H9 (cell line): ENCODE measurements around the gene ABCB6. TPM values are rescaled to one million over a fixed set of nuclear protein-coding genes. Genes with fewer than 3 reads are reported as not detected.

Source experiments
- DNase-seq: peaks from one replicate; pipeline ENCODE4 v3.0.0-alpha.2; 2017
- H2AFZ ChIP-seq: one replicate; pipeline ENCODE4 v1.6.1; 2013; ENCODE audit warnings: mild to moderate bottlenecking, low read length, control low read depth, moderate library complexity
- H2AK5ac ChIP-seq: 2 replicates; pipeline ENCODE4 v1.6.1; 2013; ENCODE audit warnings: low read length, control low read depth, mixed read lengths; ENCODE audit not compliant: insufficient read length
- H2BK120ac ChIP-seq: one replicate; pipeline ENCODE4 v1.6.1; 2013; ENCODE audit warnings: low read depth, mild to moderate bottlenecking, low read length, control low read depth, inconsistent platforms; ENCODE audit not compliant: poor library complexity, severe bottlenecking
- H2BK12ac ChIP-seq: 2 replicates; pipeline ENCODE4 v1.6.1; 2013; ENCODE audit warnings: low read length, control low read depth, mixed read lengths, low read depth; ENCODE audit not compliant: insufficient read length
- H2BK15ac ChIP-seq: 2 replicates; pipeline ENCODE4 v1.6.1; 2013; ENCODE audit warnings: low read depth, low read length, control low read depth
- H2BK20ac ChIP-seq: one replicate; pipeline ENCODE4 v1.6.1; 2013; ENCODE audit warnings: low read depth, mild to moderate bottlenecking, low read length, control low read depth, inconsistent platforms; ENCODE audit not compliant: poor library complexity, severe bottlenecking
- H2BK5ac ChIP-seq: 2 replicates; pipeline ENCODE4 v1.6.1; 2013; ENCODE audit warnings: low read length, control low read depth, mixed read lengths; ENCODE audit not compliant: insufficient read length
- H3K14ac ChIP-seq: 2 replicates; pipeline ENCODE4 v1.6.1; 2013; ENCODE audit warnings: low read length, control low read depth; ENCODE audit not compliant: insufficient read depth
- H3K18ac ChIP-seq: 2 replicates; pipeline ENCODE4 v1.6.1; 2013; ENCODE audit warnings: low read depth, mild to moderate bottlenecking, mixed read lengths, low read length, control low read depth; ENCODE audit not compliant: insufficient read length
- H3K23ac ChIP-seq: 2 replicates; pipeline ENCODE4 v1.6.1; 2013; ENCODE audit warnings: low read length, control low read depth, mixed read lengths, low read depth; ENCODE audit not compliant: insufficient read length
- H3K23me2 ChIP-seq: 2 replicates; pipeline ENCODE4 v1.6.1; 2013; ENCODE audit warnings: low read depth, mild to moderate bottlenecking, mixed read lengths, low read length, control low read depth; ENCODE audit not compliant: insufficient read length, poor library complexity, severe bottlenecking
- H3K27ac ChIP-seq: 2 replicates; pipeline ENCODE4 v1.5.1; 2013; ENCODE audit warnings: low read length, control low read depth, mixed read lengths, low read depth; ENCODE audit not compliant: insufficient read length
- H3K27me3 ChIP-seq: 2 replicates; pipeline ENCODE4 v1.6.1; 2013; ENCODE audit warnings: low read length, control low read depth, inconsistent platforms; ENCODE audit not compliant: insufficient read depth
- H3K4ac ChIP-seq: 2 replicates; pipeline ENCODE4 v1.6.1; 2013; ENCODE audit warnings: low read depth, mild to moderate bottlenecking, control low read depth, inconsistent platforms, low read length, moderate library complexity
- H3K4me1 ChIP-seq: 2 replicates; pipeline ENCODE4 v1.6.1; 2013; ENCODE audit warnings: low read length, control low read depth, inconsistent platforms; ENCODE audit not compliant: insufficient read depth
- H3K4me2 ChIP-seq: 2 replicates; pipeline ENCODE4 v1.6.1; 2013; ENCODE audit warnings: low read length, control low read depth, mixed read lengths; ENCODE audit not compliant: insufficient read length, insufficient read depth
- H3K56ac ChIP-seq: 2 replicates; pipeline ENCODE4 v1.6.1; 2013; ENCODE audit warnings: low read depth, mild to moderate bottlenecking, mixed read lengths, low read length, control low read depth; ENCODE audit not compliant: insufficient read length
- H3K79me1 ChIP-seq: 2 replicates; pipeline ENCODE4 v1.6.1; 2013; ENCODE audit warnings: low read depth, mild to moderate bottlenecking, moderate library complexity, low read length, control low read depth, inconsistent platforms; ENCODE audit not compliant: insufficient read depth, poor library complexity, severe bottlenecking
- H3K79me2 ChIP-seq: 2 replicates; pipeline ENCODE4 v1.6.1; 2013; ENCODE audit warnings: low read length, control low read depth, inconsistent platforms; ENCODE audit not compliant: insufficient read depth
- H3K9ac ChIP-seq: 2 replicates; pipeline ENCODE4 v1.6.1; 2013; ENCODE audit warnings: low read length, control low read depth, mixed read lengths; ENCODE audit not compliant: insufficient read length; ENCODE audit errors: extremely low read depth
- H3K9me3 ChIP-seq: one replicate; pipeline ENCODE4 v1.6.1; 2013; ENCODE audit warnings: low read depth, low read length, inconsistent platforms; ENCODE audit not compliant: control insufficient read depth
- H3T11ph ChIP-seq: one replicate; pipeline ENCODE4 v1.6.1; 2013; ENCODE audit warnings: mild to moderate bottlenecking, low read length, control low read depth, inconsistent platforms
- H4K20me1 ChIP-seq: one replicate; pipeline ENCODE4 v1.6.1; 2013; ENCODE audit not compliant: control insufficient read depth, insufficient read length, insufficient read depth
- H4K5ac ChIP-seq: 2 replicates; pipeline ENCODE4 v1.6.1; 2013; ENCODE audit warnings: low read depth, mild to moderate bottlenecking, mixed read lengths, low read length, control low read depth; ENCODE audit not compliant: insufficient read length
- H4K8ac ChIP-seq: replicated peaks from 2 replicates; pipeline ENCODE4 v1.6.1; 2013; ENCODE audit warnings: low read length, control low read depth, mixed read lengths, low read depth; ENCODE audit not compliant: insufficient read length
- H4K91ac ChIP-seq: 2 replicates; pipeline ENCODE4 v1.6.1; 2013; ENCODE audit warnings: low read depth, mild to moderate bottlenecking, moderate library complexity, mixed read lengths, low read length, control low read depth; ENCODE audit not compliant: insufficient read length
- H3K27ac Mint-ChIP-seq, 3 experiments: 2 replicates in 2 of 3; 3 replicates in 1 of 3; pipeline ENCODE4 v1.8.0; 2020 to 2021; ENCODE audit warnings: mixed read lengths in 3 of 3, mild to moderate bottlenecking in 1 of 3, moderate library complexity in 1 of 3
- H3K27me3 Mint-ChIP-seq: 2 replicates; pipeline ENCODE4 v1.8.0; 2021; ENCODE audit warnings: low read depth, mild to moderate bottlenecking, moderate library complexity, mixed read lengths
- H3K36me3 Mint-ChIP-seq, 3 experiments: 2 replicates in 2 of 3; 3 replicates in 1 of 3; pipeline ENCODE4 v1.8.0; 2020 to 2021; ENCODE audit warnings: low read depth in 3 of 3, mixed read lengths in 3 of 3; ENCODE audit not compliant: insufficient read depth in 1 of 3
- H3K4me1 Mint-ChIP-seq, 2 experiments: 2 replicates each; pipeline ENCODE4 v1.8.0; 2020; ENCODE audit warnings: mixed read lengths in 2 of 2
- H3K4me3 Mint-ChIP-seq, 2 experiments: 2 replicates in 1 of 2; 3 replicates in 1 of 2; pipeline ENCODE4 v1.8.0; 2020 to 2021; ENCODE audit warnings: mild to moderate bottlenecking in 2 of 2, mixed read lengths in 2 of 2, moderate library complexity in 1 of 2
- H3K9me3 Mint-ChIP-seq, 2 experiments: 2 replicates in 1 of 2; 3 replicates in 1 of 2; pipeline ENCODE4 v1.8.0; 2020; ENCODE audit warnings: mild to moderate bottlenecking in 2 of 2, mixed read lengths in 2 of 2, moderate library complexity in 1 of 2
- WGBS: extraction: QIAGEN DNeasy Blood & Tissue Kit; methylation state at CpG from one replicate; pipeline ENCODE4 v1.1.7; 2013; ENCODE audit warnings: missing lambda C conversion rate, low lambda C conversion rate, mixed read lengths; ENCODE audit not compliant: insufficient read length; ENCODE audit errors: extremely low coverage; 5-methylcytosine and 5-hydroxymethylcytosine counted together
- total RNA-seq: library from RNA; stranded (reverse); gene quantifications from 2 replicates; pipeline ENCODE4 v1.2.1, GENCODE V29; 2021
- TF ChIP-seq, protein P1 (sequence below): fragments of 200-600 bp; sonication (generic); conservative IDR thresholded peaks from 3 replicates; pipeline ENCODE4 v1.8.0; 2021; ENCODE audit warnings: antibody characterized with exemption, mild to moderate bottlenecking

ABCB6 gene
- total RNA-seq, 1 experiment from 2014 or later = 46.4 TPM

DNA sequence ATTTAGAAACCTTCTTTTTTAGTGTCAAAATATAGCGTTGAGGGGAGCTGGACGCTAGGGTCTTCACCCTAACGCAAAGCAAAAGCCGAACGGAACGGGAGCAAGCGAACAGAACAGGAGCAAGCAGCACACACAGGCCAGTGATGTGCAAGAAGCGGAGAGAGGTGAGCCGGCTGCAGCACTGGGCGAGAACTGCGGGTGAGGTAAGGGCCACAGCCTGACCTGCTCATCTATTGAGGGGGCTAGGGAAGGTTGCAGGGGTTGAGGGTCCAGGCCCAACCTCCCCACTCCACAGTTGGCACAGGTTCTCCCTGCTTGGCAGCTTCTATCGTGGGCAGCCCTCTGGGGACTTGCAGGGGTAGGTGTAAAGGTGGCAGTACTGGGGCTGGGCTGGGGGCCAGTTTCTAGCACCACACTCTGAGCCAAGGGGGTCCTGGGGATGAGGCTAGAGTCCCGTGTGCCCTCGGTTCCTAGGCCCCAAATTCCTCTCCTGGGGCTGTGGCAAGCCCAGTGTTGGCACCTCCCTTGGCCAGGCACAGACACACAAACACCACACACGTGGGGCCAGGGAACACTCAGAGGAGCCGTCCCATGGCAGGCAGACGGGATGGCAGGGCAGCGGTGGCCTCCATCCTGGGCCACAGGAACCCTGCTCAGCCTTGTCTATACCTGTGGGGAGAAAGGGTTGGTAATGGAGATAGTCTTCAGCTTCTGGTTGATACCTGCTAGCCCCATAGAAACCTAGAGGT lies 1.2 kb upstream of the ABCB6 start:
- Histone ChIP-seq H3K14ac (no peak overlapping the region), H3K23me2 (peaks cover 7% of the 10 kb centered on the region), H3K79me1 (no peaks in the 10 kb centered on the region), H2AK5ac (no peak overlapping the region), H3K18ac (no peak overlapping the region), H4K5ac (no peak overlapping the region), H3K56ac (no peak overlapping the region), H2BK20ac (no peak overlapping the region), H3K9ac (no peak overlapping the region), H4K20me1 (no peaks in the 10 kb centered on the region), H3K23ac (no peak overlapping the region), H4K91ac (no peak overlapping the region), H3K4ac (no peak overlapping the region), H3K9me3 (no peaks in the 10 kb centered on the region), H2BK120ac (no peak overlapping the region), H2BK5ac (no peak overlapping the region), H2BK15ac (no peak overlapping the region), H3K27me3 (no peaks in the 10 kb centered on the region), H3K79me2 (no peaks in the 10 kb centered on the region), H3K27ac (no peak overlapping the region), H2BK12ac (no peak overlapping the region), H3K4me2 (no peak overlapping the region), H3K4me1 (no peaks in the 10 kb centered on the region), H2AFZ (no peak overlapping the region), H4K8ac (no peak overlapping the region), H3T11ph (no peak overlapping the region)
- DNase-seq = no peak
- Mint-ChIP-seq H3K27me3 (peaks cover 3% of the 10 kb centered on the region; the same call in 1 of the 2 replicates), H3K9me3 (no peaks in the 10 kb centered on the region), H3K36me3 (peaks cover 30 to 59% (median 57%) of the 10 kb centered on the region in 3 experiments), H3K4me1 (peaks cover 19 to 23% of the 10 kb centered on the region in 2 experiments), H3K27ac (no peak overlapping the region), H3K4me3 (peak overlapping the region in 1 of 2 experiments; percentile 50; a peak in 3 of 5 replicates)
- no CpG with 5 or more reads among the region's 18 CpGs for WGBS
- TF ChIP-seq, protein P1, sequence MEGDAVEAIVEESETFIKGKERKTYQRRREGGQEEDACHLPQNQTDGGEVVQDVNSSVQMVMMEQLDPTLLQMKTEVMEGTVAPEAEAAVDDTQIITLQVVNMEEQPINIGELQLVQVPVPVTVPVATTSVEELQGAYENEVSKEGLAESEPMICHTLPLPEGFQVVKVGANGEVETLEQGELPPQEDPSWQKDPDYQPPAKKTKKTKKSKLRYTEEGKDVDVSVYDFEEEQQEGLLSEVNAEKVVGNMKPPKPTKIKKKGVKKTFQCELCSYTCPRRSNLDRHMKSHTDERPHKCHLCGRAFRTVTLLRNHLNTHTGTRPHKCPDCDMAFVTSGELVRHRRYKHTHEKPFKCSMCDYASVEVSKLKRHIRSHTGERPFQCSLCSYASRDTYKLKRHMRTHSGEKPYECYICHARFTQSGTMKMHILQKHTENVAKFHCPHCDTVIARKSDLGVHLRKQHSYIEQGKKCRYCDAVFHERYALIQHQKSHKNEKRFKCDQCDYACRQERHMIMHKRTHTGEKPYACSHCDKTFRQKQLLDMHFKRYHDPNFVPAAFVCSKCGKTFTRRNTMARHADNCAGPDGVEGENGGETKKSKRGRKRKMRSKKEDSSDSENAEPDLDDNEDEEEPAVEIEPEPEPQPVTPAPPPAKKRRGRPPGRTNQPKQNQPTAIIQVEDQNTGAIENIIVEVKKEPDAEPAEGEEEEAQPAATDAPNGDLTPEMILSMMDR = no peak
